Mesenteric fat pad (tissue), 1 donor: ENCODE data around the gene PITRM1. TPM values are rescaled to one million over a fixed set of nuclear protein-coding genes. Genes with fewer than 3 reads are reported as not detected.

Experiments used
- DNase-seq: peaks from one replicate; pipeline ENCODE4 v3.0.0-alpha.2; 2020; ENCODE audit warnings: low spot score
- total RNA-seq: library from RNA; stranded (reverse); fragmentation: NEBNext Ultra II Directional; extraction: Animal tissue kit (Norgen Biotek cat#: 25700); gene quantifications from one replicate; pipeline ENCODE4 v1.2.1, GENCODE V29; 2021
- donor health status: DM: yes; HTN: yes; CAD: no.

Gene PITRM1
- total RNA-seq, 1 donor from 2014 or later = 110 TPM

- DNase-seq = no peak
Observed at GRCh38 chr10:3169271-3169670, 3.3 kb downstream of the PITRM1 start.

DNA sequence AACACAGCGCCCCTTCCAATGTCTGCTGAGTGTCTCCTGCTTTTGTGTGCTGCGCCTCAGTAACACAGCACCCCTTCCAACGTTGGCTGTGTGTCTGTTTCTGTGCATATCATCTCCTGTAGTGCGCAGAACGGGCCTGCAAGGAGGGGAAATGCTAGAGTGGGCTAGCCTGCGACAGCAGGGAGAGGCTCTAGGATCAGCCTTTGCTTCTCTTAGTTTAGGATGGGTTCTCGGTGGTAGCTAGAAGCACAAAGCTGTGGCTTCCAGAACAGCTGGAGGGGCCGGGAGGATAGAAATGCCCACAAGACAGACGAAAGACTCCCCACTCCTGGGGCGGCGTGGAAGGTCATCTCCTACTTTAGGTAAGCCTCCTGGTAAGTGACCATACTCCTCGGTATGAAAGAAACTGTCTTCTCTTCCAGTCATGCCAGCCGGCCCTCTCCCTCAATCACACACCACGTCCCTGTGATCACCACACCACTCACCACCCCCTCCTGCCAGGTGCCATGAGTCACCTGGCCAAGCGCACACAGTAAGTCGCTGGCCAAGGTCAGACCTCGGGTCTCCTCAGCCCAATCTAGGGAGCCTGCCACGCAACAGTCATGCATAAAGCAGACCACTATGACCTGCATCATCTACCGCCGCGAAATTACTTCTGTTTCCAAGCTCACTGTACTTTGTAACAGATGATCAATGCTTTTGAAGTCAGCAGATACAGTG is 4.8 kb downstream of the PITRM1 start:
- no peak for DNase-seq

- no peak for DNase-seq
Observed at GRCh38 chr10:3166496-3167290, 5.9 kb downstream of the PITRM1 start.

GRCh38 chr10:3165196-3165595 is 7.4 kb downstream of the PITRM1 start:
- DNase-seq = no peak

GRCh38 chr10:3163879-3164278 is 8.7 kb downstream of the PITRM1 start:
- no peak for DNase-seq

GRCh38 chr10:3162533-3162932 is 10.0 kb downstream of the PITRM1 start:
- no peak for DNase-seq

GRCh38 chr10:3159152-3159551 is 13.4 kb downstream of the PITRM1 start:
- no peak for DNase-seq

DNA sequence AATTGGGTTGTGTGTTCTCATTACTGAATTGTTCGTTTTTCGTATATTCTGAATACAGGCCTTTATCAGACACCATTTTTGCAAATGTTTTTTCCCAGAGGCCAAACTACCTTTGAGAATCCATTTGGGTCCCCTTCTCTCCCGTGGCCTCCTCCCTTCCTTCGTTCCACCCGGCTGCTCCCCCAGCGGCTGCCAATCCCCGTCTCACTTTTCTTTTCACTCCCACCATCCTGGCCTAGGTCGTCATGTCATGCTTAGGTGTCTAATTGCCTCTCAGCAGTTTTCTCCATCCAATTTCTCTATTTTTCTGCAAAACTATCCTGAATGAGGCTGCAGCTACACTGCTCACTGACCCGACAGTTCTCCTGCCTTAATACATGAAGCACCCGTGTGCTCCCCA is 17.9 kb downstream of the PITRM1 start:
- no peak for DNase-seq

DNA sequence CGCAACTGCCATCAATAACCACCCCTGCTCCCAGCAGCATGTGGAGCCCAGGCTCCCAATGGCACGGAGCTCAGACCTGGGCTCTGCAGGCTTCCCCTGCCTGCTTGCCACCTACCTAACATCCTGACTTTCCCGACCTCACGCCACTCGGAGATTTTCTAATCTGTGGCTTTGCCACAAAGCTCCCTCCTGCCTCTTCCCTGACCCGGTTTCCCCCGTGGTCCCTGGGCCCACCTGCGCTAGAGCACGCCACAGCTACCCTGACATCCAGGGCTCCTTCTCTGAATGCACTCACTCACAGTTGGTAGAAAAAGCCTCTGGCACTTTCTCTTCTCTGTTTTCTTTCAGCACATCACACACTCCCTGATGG is 20.0 kb downstream of the PITRM1 start:
- DNase-seq = no peak

- DNase-seq = no peak
Observed at GRCh38 chr10:3151889-3152565, 20.6 kb downstream of the PITRM1 start.

- DNase-seq = no peak
Observed at GRCh38 chr10:3150961-3151360, 21.6 kb downstream of the PITRM1 start.

DNA sequence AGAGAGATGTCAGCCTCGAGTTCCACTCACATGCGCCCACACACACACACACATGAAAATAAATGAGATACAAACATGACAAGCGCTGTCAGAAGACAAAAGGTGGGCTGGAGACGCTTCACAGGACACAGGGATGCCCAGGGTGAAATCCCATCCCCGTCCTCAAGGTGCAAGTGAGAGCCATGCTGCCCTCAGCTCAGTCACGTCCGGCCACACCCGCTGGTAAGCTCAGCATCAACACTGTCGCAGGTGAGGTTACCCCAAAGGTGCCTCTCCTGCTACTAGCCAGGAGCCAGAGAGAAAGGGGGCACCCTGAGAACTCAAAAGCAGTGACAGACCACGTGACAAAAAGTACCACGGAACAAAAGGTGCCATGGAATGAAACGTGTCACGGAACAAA is 22.2 kb downstream of the PITRM1 start:
- DNase-seq = no peak

DNA sequence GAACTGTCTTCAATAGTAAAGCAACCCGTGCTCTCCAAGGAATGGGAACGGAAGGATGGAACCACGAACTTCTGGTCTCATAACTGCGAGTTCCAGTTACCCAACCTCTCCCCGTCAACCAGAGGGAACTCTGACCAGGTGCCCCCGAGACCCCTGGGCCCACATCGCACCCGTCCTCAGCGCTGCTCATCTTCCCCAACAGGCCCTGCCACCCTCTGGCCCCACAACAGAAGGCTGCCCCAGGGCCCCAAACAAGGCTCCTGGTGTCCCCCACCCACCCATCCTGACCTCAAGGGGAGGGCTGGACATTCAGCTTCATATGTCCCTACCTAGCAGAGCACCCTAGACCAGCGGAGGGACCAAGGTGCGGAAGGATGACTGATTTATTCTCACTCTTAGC is 22.7 kb downstream of the PITRM1 start:
- no peak for DNase-seq

GRCh38 chr10:3148994-3149393 is 23.6 kb downstream of the PITRM1 start:
- DNase-seq = no peak

GRCh38 chr10:3148041-3148440 is 24.5 kb downstream of the PITRM1 start:
- DNase-seq = no peak

DNA sequence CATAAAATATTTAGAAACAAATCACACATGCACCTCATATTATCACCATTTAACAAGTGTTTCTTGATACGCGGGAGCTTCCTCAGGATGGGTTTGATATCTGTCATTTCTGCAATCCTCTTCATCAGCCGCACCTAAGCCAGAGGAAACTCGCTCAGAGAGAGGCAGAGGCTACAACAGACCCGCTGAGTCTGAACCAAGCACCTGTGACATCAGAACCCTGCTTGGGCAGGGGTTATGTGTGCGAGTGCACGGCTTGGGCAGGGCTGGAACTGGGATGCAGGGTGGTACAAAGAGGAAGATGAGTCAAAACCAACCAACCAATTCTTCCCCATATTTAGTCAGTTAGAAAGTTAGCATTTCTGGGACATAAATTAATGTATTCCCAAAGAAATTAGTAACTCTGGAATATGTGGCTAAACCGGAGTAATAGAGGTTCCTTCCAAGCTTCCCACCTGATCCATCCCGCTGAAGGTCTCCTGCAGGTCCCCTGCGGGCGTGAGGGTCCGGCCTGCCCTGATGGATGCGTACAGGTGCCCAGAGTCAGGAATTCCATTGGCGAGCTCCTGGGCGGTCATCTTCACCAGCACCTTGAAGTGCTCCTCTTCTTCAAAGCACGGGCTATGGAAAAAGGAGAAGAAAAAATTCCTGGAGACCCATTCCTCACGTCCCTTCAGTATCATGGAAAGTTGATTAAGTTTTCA is 25.3 kb downstream of the PITRM1 start:
- no peak for DNase-seq

DNA sequence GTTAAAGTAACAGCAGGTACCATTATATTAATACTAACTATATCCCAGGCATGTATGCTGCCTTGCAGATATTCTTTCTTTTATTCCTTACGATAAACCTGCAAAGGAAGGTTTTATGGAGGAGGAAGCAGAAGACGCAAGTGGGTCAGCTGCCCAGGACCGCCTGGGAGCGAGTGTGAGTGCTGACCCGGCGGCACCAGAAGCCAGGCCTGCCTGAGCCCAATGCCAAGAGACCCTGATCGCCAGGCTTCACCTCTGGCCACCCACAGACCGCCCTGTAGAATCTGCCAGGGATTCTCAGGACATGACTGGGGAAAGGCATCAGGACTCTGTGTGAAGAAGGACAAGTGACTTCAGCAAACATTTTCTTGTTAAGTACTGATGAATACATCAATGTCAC is 26.3 kb downstream of the PITRM1 start:
- no peak for DNase-seq

DNA sequence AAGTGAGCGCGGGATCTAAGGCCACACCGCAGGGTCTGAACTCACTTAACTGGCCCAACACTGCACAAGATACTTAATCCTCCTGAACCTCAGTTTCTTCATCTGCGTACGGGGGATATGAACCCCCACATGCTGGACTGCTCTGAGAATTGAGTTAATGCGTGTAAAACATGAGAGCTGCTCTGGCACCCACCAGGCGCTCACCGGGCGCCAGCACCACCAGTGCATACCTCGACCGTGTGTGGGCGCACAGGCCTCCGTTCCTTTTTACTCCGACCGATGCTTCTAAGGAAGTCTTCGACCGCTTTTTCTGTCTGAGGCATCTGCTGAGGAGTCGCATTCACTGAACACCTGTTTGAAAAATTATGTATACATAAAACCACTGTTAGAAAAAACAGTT is 27.2 kb downstream of the PITRM1 start:
- no peak for DNase-seq

DNA sequence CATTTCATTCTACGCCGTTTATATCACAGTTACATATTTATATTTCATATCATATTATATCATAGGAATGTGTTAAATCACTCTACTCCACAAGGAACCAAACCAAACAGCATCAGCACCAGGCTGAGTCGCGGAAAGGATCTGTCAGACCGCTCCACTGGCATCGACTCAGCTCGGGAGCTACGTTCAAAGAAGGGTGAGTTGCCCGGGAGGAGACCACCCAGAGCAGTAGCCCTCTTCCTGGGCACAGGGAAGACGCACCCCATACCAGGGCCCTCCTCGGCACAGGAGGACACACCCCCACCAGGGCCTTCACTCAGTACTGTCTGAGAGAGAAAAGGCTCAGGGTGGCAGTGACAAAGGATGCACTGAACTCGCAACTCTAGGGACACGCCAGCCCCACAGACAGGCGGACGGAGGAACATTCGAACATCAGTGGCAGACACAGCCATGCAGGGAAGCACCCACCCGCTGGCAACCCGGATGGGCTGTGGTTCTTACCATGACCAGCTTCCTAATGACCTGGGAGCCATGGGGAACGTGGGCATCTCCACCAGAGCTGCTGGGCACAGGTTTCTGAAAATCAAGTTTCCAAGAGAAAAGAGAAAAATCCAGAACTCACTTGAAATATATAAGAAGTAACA is 28.7 kb downstream of the PITRM1 start:
- DNase-seq = no peak

- no peak for DNase-seq
Observed at GRCh38 chr10:3143366-3143765, 29.2 kb downstream of the PITRM1 start.
